Testis (tissue), 2 donors: ENCODE measurements around the gene FCHSD2.

Experiments
- CTCF ChIP-seq, 3 experiments: fragments of 450-650 bp in 2 of 3; fragments of 200-600 bp in 1 of 3; sonication (generic) in 1 of 3; IDR thresholded peaks; one replicate each; pipeline ENCODE4 v1.5.1; 2016 to 2019; ENCODE audit warnings: antibody characterized with exemption in 3 of 3, mild to moderate bottlenecking in 2 of 3, moderate library complexity in 1 of 3
- POLR2A ChIP-seq: fragments of 450-650 bp; IDR thresholded peaks from one replicate; pipeline ENCODE4 v1.6.1; 2017; ENCODE audit warnings: antibody characterized with exemption, mild to moderate bottlenecking, moderate library complexity

- no peak for TF ChIP-seq CTCF (IDR thresholded peaks at IDR 0.05)
- no peak for TF ChIP-seq POLR2A
These were observed 334.3 kb downstream of the FCHSD2 start for GRCh38 chr11:72807792-72808191.
